DOHH2 (cell line): Measurements from ENCODE around the gene RAPGEF3.
A peak's percentile ranks its signal among the peaks of the same experiment; 100 is the strongest.

ENCODE experiments used
- H3F3A ChIP-seq: fragments of 200-600 bp; sonication (generic), shearing (Covaris generic); 2 replicates; pipeline ENCODE4 v1.6.0; 2016; ENCODE audit warnings: antibody characterized with exemption, mild to moderate bottlenecking; ENCODE audit not compliant: control insufficient read depth, insufficient read depth
- H3K27ac ChIP-seq: fragments of 200-600 bp; sonication (generic); 2 replicates; pipeline ENCODE4 v1.5.1; 2014; ENCODE audit warnings: low read depth, mild to moderate bottlenecking, low read length, moderate library complexity
- H3K27me3 ChIP-seq: fragments of 200-600 bp; sonication (generic); 2 replicates; pipeline ENCODE4 v1.6.1; 2014; ENCODE audit warnings: mild to moderate bottlenecking, low read length, mixed read lengths; ENCODE audit not compliant: control insufficient read depth
- H3K36me3 ChIP-seq: fragments of 200-600 bp; sonication (generic); 2 replicates; pipeline ENCODE4 v1.6.1; 2014; ENCODE audit warnings: mild to moderate bottlenecking, low read length, moderate library complexity, mixed read lengths; ENCODE audit not compliant: control insufficient read depth
- H3K4me1 ChIP-seq: fragments of 200-600 bp; sonication (generic); 2 replicates; pipeline ENCODE4 v1.6.1; 2014; ENCODE audit warnings: mild to moderate bottlenecking, low read length, mixed read lengths; ENCODE audit not compliant: control insufficient read depth
- H3K4me2 ChIP-seq: fragments of 200-600 bp; sonication (generic); 2 replicates; pipeline ENCODE4 v1.6.0; 2014; ENCODE audit warnings: mild to moderate bottlenecking, low read length, moderate library complexity
- H3K4me3 ChIP-seq: fragments of 200-600 bp; sonication (generic); 2 replicates; pipeline ENCODE4 v1.5.1; 2014; ENCODE audit warnings: mild to moderate bottlenecking, low read length, mixed read lengths
- H3K79me2 ChIP-seq: fragments of 200-600 bp; sonication (generic); 2 replicates; pipeline ENCODE4 v1.6.1; 2014; ENCODE audit warnings: mild to moderate bottlenecking, low read length, mixed read lengths; ENCODE audit not compliant: control insufficient read depth
- H3K9me2 ChIP-seq: fragments of 200-600 bp; sonication (generic); replicated peaks from 2 replicates; pipeline ENCODE4 v1.6.1; 2014; ENCODE audit warnings: mild to moderate bottlenecking, low read length, mixed read lengths; ENCODE audit not compliant: control insufficient read depth
- H3K9me3 ChIP-seq: fragments of 200-600 bp; sonication (generic); 2 replicates; pipeline ENCODE4 v1.6.1; 2014; ENCODE audit warnings: antibody characterized with exemption, low read length, mixed read lengths; ENCODE audit not compliant: control insufficient read depth, insufficient read depth
- H4K20me1 ChIP-seq: fragments of 200-600 bp; sonication (generic); 2 replicates; pipeline ENCODE4 v1.6.0; 2014; ENCODE audit warnings: low read depth, mild to moderate bottlenecking, antibody characterized with exemption, low read length, moderate library complexity; ENCODE audit not compliant: control insufficient read depth, insufficient read depth
- EZH2phosphoT487 ChIP-seq: fragments of 200-600 bp; sonication (generic); IDR thresholded peaks from 2 replicates; pipeline ENCODE4 v1.6.1; 2017; ENCODE audit warnings: borderline replicate concordance, mild to moderate bottlenecking, antibody characterized with exemption, low read length, moderate library complexity, mixed read lengths
- TF ChIP-seq, protein P1 (sequence below): fragments of 200-600 bp; sonication (generic); IDR thresholded peaks from one replicate; pipeline ENCODE4 v1.5.1; 2014; ENCODE audit warnings: antibody characterized with exemption, mild to moderate bottlenecking, low read depth, low read length; ENCODE audit not compliant: poor library complexity, severe bottlenecking

RAPGEF3 gene

DNA sequence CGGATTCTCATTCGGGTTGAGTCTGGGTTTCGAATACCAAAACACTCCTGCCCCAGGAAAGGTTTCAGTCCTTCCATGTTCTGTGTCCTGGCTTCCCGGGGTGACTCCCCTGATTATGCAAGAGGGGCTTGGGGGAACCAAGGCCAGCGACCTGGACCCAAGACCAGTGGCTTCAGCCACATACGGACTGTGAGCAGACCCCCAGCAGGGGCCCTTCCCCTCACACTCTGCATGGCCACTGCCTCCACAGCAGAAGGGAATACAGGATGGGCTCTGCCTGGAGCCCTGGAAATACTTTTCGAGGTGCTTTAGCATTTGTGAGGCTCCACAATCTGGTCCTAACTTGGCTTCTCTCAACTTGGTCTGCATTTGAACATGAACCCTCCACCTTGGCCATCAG lies 41.9 kb upstream of the RAPGEF3 start:
- H3K79me2 ChIP-seq: peaks cover 75% of the 10 kb centered on the region
- TF ChIP-seq EZH2phosphoT487: no peak
- TF ChIP-seq, protein P1, sequence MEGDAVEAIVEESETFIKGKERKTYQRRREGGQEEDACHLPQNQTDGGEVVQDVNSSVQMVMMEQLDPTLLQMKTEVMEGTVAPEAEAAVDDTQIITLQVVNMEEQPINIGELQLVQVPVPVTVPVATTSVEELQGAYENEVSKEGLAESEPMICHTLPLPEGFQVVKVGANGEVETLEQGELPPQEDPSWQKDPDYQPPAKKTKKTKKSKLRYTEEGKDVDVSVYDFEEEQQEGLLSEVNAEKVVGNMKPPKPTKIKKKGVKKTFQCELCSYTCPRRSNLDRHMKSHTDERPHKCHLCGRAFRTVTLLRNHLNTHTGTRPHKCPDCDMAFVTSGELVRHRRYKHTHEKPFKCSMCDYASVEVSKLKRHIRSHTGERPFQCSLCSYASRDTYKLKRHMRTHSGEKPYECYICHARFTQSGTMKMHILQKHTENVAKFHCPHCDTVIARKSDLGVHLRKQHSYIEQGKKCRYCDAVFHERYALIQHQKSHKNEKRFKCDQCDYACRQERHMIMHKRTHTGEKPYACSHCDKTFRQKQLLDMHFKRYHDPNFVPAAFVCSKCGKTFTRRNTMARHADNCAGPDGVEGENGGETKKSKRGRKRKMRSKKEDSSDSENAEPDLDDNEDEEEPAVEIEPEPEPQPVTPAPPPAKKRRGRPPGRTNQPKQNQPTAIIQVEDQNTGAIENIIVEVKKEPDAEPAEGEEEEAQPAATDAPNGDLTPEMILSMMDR: no peak
- peaks cover 35% of the 10 kb centered on the region; the same call in 1 of the 2 replicates for H4K20me1 ChIP-seq
- H3K4me3 ChIP-seq: no peak overlapping the region
- H3K9me3 ChIP-seq: no peaks in the 10 kb centered on the region
- H3F3A ChIP-seq: peaks cover 5% of the 10 kb centered on the region; the same call in 1 of the 2 replicates
- no peak overlapping the region for H3K27ac ChIP-seq
- no peaks in the 10 kb centered on the region for H3K27me3 ChIP-seq
- H3K4me2 ChIP-seq: no peak overlapping the region
- H3K36me3 ChIP-seq: peaks cover 94% of the 10 kb centered on the region
- no peaks in the 10 kb centered on the region for H3K9me2 ChIP-seq
- peaks cover 57% of the 10 kb centered on the region for H3K4me1 ChIP-seq

DNA sequence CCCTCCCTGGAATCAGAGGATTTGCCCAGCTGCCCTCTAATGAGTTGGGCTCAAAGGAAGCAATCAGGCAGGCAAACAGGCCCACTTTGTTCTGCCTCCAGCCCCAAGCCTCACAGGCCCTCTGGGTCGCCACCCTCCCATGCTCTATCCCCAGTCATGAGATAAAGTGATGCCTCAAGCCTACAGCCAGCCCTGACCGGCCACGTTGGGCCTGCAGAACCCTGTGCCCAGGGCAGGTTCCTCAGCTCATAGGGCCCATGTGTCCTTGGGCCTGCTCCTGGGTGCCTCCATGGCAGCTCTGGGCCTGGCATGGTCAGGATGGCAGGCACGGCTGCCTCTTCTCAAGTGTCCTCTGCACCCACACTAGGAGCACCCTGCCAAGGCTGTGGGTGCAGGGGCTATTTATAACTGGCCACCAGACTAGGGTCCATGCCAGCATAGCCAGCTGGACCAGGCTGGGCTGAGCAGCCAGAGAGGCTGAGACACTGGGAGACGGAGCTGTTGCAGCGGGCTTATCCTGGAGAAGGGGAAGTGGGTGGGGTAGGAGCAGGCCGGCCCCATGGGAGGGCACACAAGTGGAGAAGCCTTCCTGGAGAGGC lies 40.8 kb upstream of the RAPGEF3 start:
- Histone ChIP-seq H3K27me3 (no peaks in the 10 kb centered on the region), H3K36me3 (peaks cover 94% of the 10 kb centered on the region), H4K20me1 (peaks cover 35% of the 10 kb centered on the region; the same call in 1 of the 2 replicates), H3K27ac (no peak overlapping the region), H3K4me2 (no peak overlapping the region), H3K9me3 (no peaks in the 10 kb centered on the region), H3K4me1 (peaks cover 46% of the 10 kb centered on the region), H3K4me3 (no peak overlapping the region), H3K79me2 (peaks cover 63% of the 10 kb centered on the region), H3F3A (peaks cover 5% of the 10 kb centered on the region; the same call in 1 of the 2 replicates), H3K9me2 (no peaks in the 10 kb centered on the region)
- no peak for TF ChIP-seq EZH2phosphoT487

DNA sequence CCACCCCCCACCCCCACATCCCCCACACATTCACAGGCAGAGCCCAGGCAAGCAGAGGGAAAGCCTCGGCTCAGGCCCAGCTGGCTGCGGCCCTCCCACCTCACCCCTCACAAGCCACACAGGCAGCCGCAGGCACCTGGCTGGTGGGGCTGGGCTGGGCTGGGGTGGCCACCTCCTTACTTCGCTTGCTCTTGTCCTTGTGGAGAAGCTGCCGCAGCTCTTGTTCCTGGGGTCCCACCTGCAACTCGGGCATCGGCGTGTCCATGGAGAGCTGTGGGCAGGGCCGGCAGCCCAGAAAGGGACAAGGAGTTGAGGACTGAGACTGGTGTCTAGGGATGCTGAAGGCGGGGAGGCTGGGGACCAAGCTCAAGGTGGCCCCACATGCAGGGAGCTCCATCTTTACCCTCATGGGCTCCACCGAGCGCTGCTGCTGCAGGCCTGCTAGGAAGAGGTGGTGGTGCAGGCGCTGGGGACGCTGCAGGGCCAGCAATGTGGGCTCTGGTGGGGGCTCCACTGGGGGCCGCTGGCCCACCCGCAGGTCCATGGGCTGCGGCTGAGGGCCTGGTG lies 39.8 kb upstream of the RAPGEF3 start:
- Histone ChIP-seq H3K27ac (no peak overlapping the region), H3K4me2 (no peak overlapping the region), H4K20me1 (peaks cover 33% of the 10 kb centered on the region; the same call in 1 of the 2 replicates), H3K27me3 (no peaks in the 10 kb centered on the region), H3K9me2 (no peaks in the 10 kb centered on the region), H3K36me3 (peaks cover 94% of the 10 kb centered on the region), H3K9me3 (no peaks in the 10 kb centered on the region), H3F3A (peaks cover 5% of the 10 kb centered on the region; the same call in 1 of the 2 replicates), H3K79me2 (peaks cover 53% of the 10 kb centered on the region), H3K4me3 (no peak overlapping the region), H3K4me1 (peaks cover 36% of the 10 kb centered on the region)
- TF ChIP-seq, protein P1: no peak
- no peak for TF ChIP-seq EZH2phosphoT487

DNA sequence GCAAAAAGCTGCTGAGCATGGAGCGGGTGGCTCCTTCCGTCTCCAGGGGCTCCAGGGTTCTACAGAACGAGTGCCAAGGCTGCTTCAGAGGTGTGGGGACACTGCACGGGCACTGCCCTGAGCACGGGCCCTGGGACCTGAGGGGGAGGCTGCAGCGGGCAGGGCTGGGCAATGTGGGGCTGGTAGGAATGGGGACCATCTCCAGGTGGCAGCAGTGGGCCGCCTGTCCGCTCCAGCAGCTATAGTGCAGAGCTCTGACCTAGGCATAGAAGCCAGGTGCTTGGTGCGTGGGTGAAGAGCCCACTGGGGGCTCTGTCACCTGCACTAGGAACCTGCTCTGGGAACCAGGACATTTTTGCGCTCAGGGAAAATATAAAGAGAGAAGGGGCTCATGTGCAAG lies 38.8 kb upstream of the RAPGEF3 start:
- H3F3A ChIP-seq: peaks cover 5% of the 10 kb centered on the region; the same call in 1 of the 2 replicates
- no peak overlapping the region for H3K4me2 ChIP-seq
- no peak overlapping the region for H3K4me3 ChIP-seq
- no peak for TF ChIP-seq EZH2phosphoT487
- TF ChIP-seq, protein P1: peak; percentile 64
- no peak overlapping the region for H3K27ac ChIP-seq
- H3K79me2 ChIP-seq: peaks cover 43% of the 10 kb centered on the region
- H4K20me1 ChIP-seq: peaks cover 26% of the 10 kb centered on the region; the same call in 1 of the 2 replicates
- no peaks in the 10 kb centered on the region for H3K9me3 ChIP-seq
- H3K36me3 ChIP-seq: peaks cover 95% of the 10 kb centered on the region
- no peaks in the 10 kb centered on the region for H3K9me2 ChIP-seq
- peaks cover 26% of the 10 kb centered on the region for H3K4me1 ChIP-seq
- H3K27me3 ChIP-seq: no peaks in the 10 kb centered on the region
